Measurements from ENCODE around the gene PLSCR5.

Gene PLSCR5

GRCh38 chr3:146621723-146622122, 16.6 kb upstream of the PLSCR5 start:
- no peaks in the 10 kb centered on the region for H3K9me3 Mint-ChIP-seq
- CTCF ChIA-PET: interaction anchor here (1.1 kb wide), 1 partner anchor 431 kb away, joined by 4 read pairs; no protein-coding TSS in a partner anchor

GRCh38 chr3:146612015-146612414, 6.9 kb upstream of the PLSCR5 start:
- CTCF ChIA-PET: interaction anchor here (1.6 kb wide), 1 partner anchor 18 kb away, joined by 3 read pairs; no protein-coding TSS in a partner anchor
- no peak overlapping the region for H3K4me3 Mint-ChIP-seq
- H3K4me1 Mint-ChIP-seq: no peaks in the 10 kb centered on the region
- H3K27me3 Mint-ChIP-seq: no peaks in the 10 kb centered on the region
- no peak overlapping the region for H3K27ac Mint-ChIP-seq
- H3K9me3 Mint-ChIP-seq: no peaks in the 10 kb centered on the region
- H3K36me3 Mint-ChIP-seq: no peaks in the 10 kb centered on the region
- DNase-seq: no peak

More at GRCh38 chr3:146621723-146622122, 16.6 kb upstream of the PLSCR5 start:
- no peak overlapping the region for H3K4me3 Mint-ChIP-seq
- peaks cover 10% of the 10 kb centered on the region for H3K4me1 Mint-ChIP-seq
- H3K36me3 Mint-ChIP-seq: no peaks in the 10 kb centered on the region
- no peak for DNase-seq
- H3K27ac Mint-ChIP-seq: no peak overlapping the region
- H3K27me3 Mint-ChIP-seq: no peaks in the 10 kb centered on the region

GRCh38 chr3:146611096-146611495, 6.0 kb upstream of the PLSCR5 start:
- no peak for DNase-seq
- Mint-ChIP-seq H3K4me1 (no peaks in the 10 kb centered on the region), H3K9me3 (no peaks in the 10 kb centered on the region), H3K27me3 (no peaks in the 10 kb centered on the region), H3K4me3 (no peak overlapping the region), H3K27ac (no peak overlapping the region), H3K36me3 (no peaks in the 10 kb centered on the region)
- CTCF ChIA-PET: no interaction called here

GRCh38 chr3:146598535-146598934, 6.6 kb downstream of the PLSCR5 start:
- no peak overlapping the region for H3K4me3 Mint-ChIP-seq
- H3K36me3 Mint-ChIP-seq: no peaks in the 10 kb centered on the region
- no peaks in the 10 kb centered on the region for H3K9me3 Mint-ChIP-seq
- H3K27ac Mint-ChIP-seq: no peak overlapping the region
- no peaks in the 10 kb centered on the region for H3K4me1 Mint-ChIP-seq
- CTCF ChIA-PET: interaction anchor here (1.5 kb wide), 1 partner anchor 9 kb away, joined by 7 read pairs; no protein-coding TSS in a partner anchor
- DNase-seq: no peak
- peaks cover 7% of the 10 kb centered on the region for H3K27me3 Mint-ChIP-seq

GRCh38 chr3:146594843-146595482, 10.2 kb downstream of the PLSCR5 start:
- Mint-ChIP-seq H3K4me1 (no peaks in the 10 kb centered on the region), H3K4me3 (no peak overlapping the region), H3K36me3 (no peaks in the 10 kb centered on the region), H3K27ac (no peak overlapping the region), H3K9me3 (no peaks in the 10 kb centered on the region), H3K27me3 (peaks cover 8% of the 10 kb centered on the region)
- CTCF ChIA-PET: interaction anchor here (1.2 to 1.4 kb wide), 6 partner anchors 17 to 530 kb away, joined by 3 to 7 read pairs (median 3); no protein-coding TSS in a partner anchor
- no peak for DNase-seq

GRCh38 chr3:146593776-146594175, 11.4 kb downstream of the PLSCR5 start:
- H3K9me3 Mint-ChIP-seq: no peaks in the 10 kb centered on the region
- CTCF ChIA-PET: interaction anchor here (0.6 to 1.4 kb wide), 8 partner anchors 13 to 528 kb away, joined by 3 to 5 read pairs (median 3); no protein-coding TSS in a partner anchor
- peaks cover 8% of the 10 kb centered on the region for H3K27me3 Mint-ChIP-seq
- no peaks in the 10 kb centered on the region for H3K36me3 Mint-ChIP-seq
- no peak overlapping the region for H3K27ac Mint-ChIP-seq
- DNase-seq: no peak
- no peaks in the 10 kb centered on the region for H3K4me1 Mint-ChIP-seq
- no peak overlapping the region for H3K4me3 Mint-ChIP-seq

GRCh38 chr3:146590521-146590920, 14.6 kb downstream of the PLSCR5 start:
- Mint-ChIP-seq H3K9me3 (no peaks in the 10 kb centered on the region), H3K27ac (no peak overlapping the region), H3K36me3 (no peaks in the 10 kb centered on the region), H3K27me3 (peaks cover 7% of the 10 kb centered on the region), H3K4me3 (no peak overlapping the region), H3K4me1 (no peaks in the 10 kb centered on the region)
- DNase-seq: no peak
- CTCF ChIA-PET: interaction anchor here (0.7 to 1.8 kb wide), 5 partner anchors 9 to 178 kb away, joined by 3 to 7 read pairs (median 5); no protein-coding TSS in a partner anchor

GRCh38 chr3:146589899-146590508, 15.1 kb downstream of the PLSCR5 start:
- H3K27ac Mint-ChIP-seq: no peak overlapping the region
- CTCF ChIA-PET: interaction anchor here (0.6 to 1.8 kb wide), 9 partner anchors 9 to 374 kb away, joined by 3 to 7 read pairs (median 3); no protein-coding TSS in a partner anchor
- H3K4me3 Mint-ChIP-seq: no peak overlapping the region
- H3K4me1 Mint-ChIP-seq: no peaks in the 10 kb centered on the region
- peaks cover 4% of the 10 kb centered on the region for H3K27me3 Mint-ChIP-seq
- peak; percentile 25 for DNase-seq
- H3K36me3 Mint-ChIP-seq: no peaks in the 10 kb centered on the region
- no peaks in the 10 kb centered on the region for H3K9me3 Mint-ChIP-seq

GRCh38 chr3:146585156-146585555, 20.0 kb downstream of the PLSCR5 start:
- DNase-seq: no peak
- Mint-ChIP-seq H3K27me3 (peaks cover 3% of the 10 kb centered on the region), H3K27ac (no peak overlapping the region), H3K4me3 (no peak overlapping the region), H3K36me3 (no peaks in the 10 kb centered on the region), H3K9me3 (peaks cover 10% of the 10 kb centered on the region), H3K4me1 (no peaks in the 10 kb centered on the region)
- CTCF ChIA-PET: no interaction called here

- Mint-ChIP-seq H3K36me3 (no peaks in the 10 kb centered on the region), H3K4me1 (no peaks in the 10 kb centered on the region), H3K4me3 (no peak overlapping the region), H3K27ac (no peak overlapping the region), H3K27me3 (peaks cover 3% of the 10 kb centered on the region), H3K9me3 (peaks cover 10% of the 10 kb centered on the region)
- DNase-seq: no peak
- CTCF ChIA-PET: no interaction called here
Observed at GRCh38 chr3:146581951-146582467, 23.1 kb downstream of the PLSCR5 start.

GRCh38 chr3:146581080-146581601, 24.0 kb downstream of the PLSCR5 start:
- peaks cover 3% of the 10 kb centered on the region for H3K27me3 Mint-ChIP-seq
- no peak overlapping the region for H3K27ac Mint-ChIP-seq
- peaks cover 10% of the 10 kb centered on the region for H3K9me3 Mint-ChIP-seq
- H3K4me1 Mint-ChIP-seq: no peaks in the 10 kb centered on the region
- CTCF ChIA-PET: interaction anchor here (0.7 to 1.9 kb wide), 2 partner anchors 13 to 392 kb away, joined by 3 to 7 read pairs; no protein-coding TSS in a partner anchor
- DNase-seq: no peak
- H3K4me3 Mint-ChIP-seq: no peak overlapping the region
- no peaks in the 10 kb centered on the region for H3K36me3 Mint-ChIP-seq

GRCh38 chr3:146577662-146578061, 27.5 kb downstream of the PLSCR5 start:
- H3K27me3 Mint-ChIP-seq: peaks cover 3% of the 10 kb centered on the region
- H3K9me3 Mint-ChIP-seq: peaks cover 4% of the 10 kb centered on the region
- DNase-seq: peak; percentile 53
- no peaks in the 10 kb centered on the region for H3K4me1 Mint-ChIP-seq
- H3K36me3 Mint-ChIP-seq: no peaks in the 10 kb centered on the region
- no peak overlapping the region for H3K4me3 Mint-ChIP-seq
- CTCF ChIA-PET: interaction anchor here (1.0 to 2.5 kb wide), 11 partner anchors 17 to 512 kb away, joined by 3 to 27 read pairs (median 4); partner anchors contain the start of gene PLSCR1
- no peak overlapping the region for H3K27ac Mint-ChIP-seq

- Mint-ChIP-seq H3K27ac (no peak overlapping the region), H3K4me3 (no peak overlapping the region), H3K36me3 (no peaks in the 10 kb centered on the region), H3K9me3 (no peaks in the 10 kb centered on the region), H3K4me1 (no peaks in the 10 kb centered on the region), H3K27me3 (peaks cover 3% of the 10 kb centered on the region)
- no peak for DNase-seq
- CTCF ChIA-PET: interaction anchor here (0.6 to 1.4 kb wide), 3 partner anchors 35 to 475 kb away, joined by 3 read pairs; no protein-coding TSS in a partner anchor
Observed at GRCh38 chr3:146575636-146576035, 29.5 kb downstream of the PLSCR5 start.

GRCh38 chr3:146574173-146574572, 31.0 kb downstream of the PLSCR5 start:
- H3K36me3 Mint-ChIP-seq: no peaks in the 10 kb centered on the region
- DNase-seq: no peak
- no peaks in the 10 kb centered on the region for H3K9me3 Mint-ChIP-seq
- H3K4me1 Mint-ChIP-seq: no peaks in the 10 kb centered on the region
- H3K27ac Mint-ChIP-seq: no peak overlapping the region
- H3K27me3 Mint-ChIP-seq: peaks cover 3% of the 10 kb centered on the region
- H3K4me3 Mint-ChIP-seq: no peak overlapping the region
- CTCF ChIA-PET: interaction anchor here (1.4 kb wide), 1 partner anchor 247 kb away, joined by 3 read pairs; no protein-coding TSS in a partner anchor
